Stimulated activated CD4-positive, alpha-beta T cell treated with anti-CD3 and anti-CD28 coated beads, Interleukin-12 subunit alpha, Interleukin-12 subunit beta, amount 100 ng/mL, for 4 hours (primary cell): Measurements from ENCODE around the gene LRRC3C.
A peak's percentile ranks its signal among the peaks of the same experiment; 100 is the strongest.
"Not testable (repeated sequence)": the region's sequence is repeated elsewhere in the genome, so short reads cannot be mapped to it uniquely, and the experiment has no call there.

Experiments used
- DNase-seq: peaks from one replicate; pipeline ENCODE4 v3.0.0-alpha.2; 2020

LRRC3C gene

DNA sequence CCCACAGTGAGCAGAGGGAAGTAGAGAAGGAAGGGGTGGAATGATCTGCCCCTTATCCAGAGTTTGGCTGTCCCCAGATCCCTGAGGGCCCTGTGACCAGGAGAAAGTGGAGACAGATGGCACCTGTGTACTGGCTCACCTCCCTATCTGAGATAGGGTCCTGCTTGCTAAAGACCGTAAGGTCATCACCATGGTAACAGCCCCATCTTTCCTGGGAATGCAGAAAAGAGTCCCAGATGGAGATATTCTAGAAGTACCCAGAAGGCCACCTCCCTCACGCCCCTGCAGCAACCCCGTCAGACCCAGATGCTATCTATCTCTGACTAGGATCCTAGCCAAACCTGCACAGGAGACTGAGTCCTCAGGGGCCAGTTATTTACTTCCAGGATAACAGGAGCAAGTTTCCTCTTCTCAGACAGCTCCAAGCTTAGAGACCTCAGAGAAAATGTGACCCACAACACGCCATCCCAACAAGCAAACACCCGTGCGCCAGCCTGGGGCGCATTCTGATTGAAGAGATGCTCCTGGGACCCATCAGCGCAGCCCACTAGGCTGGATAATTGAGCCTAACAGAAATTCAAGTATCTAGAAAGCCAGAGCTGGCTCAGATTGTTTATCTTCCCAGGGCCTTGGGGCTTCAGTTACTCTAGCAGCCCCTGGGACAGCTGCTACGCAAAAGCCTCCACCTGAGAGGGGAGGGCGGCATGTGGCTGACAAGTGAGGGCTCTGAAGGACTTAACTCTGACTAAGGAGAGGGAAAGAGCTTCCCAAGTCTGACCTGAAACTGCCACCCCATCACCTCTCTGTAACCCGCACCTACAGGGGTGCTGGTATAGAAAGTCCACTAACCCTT lies 2.0 kb upstream of the LRRC3C start:
- no peak for DNase-seq

DNA sequence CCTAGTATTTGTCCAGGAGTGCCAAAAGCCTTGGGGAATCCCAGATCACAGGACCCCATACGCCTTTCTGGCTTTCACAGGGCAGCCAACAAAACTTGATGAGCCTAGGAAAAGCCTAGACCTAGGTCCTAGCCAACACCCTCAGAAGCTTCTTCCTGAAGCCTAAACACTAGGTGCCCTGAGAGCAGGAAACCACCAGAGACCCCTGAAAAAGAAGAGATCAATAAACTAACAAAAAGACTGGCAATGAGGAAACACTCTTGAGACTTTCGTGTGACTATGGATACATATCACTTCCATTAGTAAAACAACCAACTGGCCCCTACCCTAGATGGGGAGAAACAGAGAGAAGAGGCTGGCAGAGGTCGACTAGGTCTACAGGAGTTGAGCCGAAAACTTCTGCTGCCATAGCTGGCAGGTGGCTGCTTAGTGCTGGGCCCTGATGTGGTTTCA lies 1.4 kb upstream of the LRRC3C start:
- no peak for DNase-seq

DNA sequence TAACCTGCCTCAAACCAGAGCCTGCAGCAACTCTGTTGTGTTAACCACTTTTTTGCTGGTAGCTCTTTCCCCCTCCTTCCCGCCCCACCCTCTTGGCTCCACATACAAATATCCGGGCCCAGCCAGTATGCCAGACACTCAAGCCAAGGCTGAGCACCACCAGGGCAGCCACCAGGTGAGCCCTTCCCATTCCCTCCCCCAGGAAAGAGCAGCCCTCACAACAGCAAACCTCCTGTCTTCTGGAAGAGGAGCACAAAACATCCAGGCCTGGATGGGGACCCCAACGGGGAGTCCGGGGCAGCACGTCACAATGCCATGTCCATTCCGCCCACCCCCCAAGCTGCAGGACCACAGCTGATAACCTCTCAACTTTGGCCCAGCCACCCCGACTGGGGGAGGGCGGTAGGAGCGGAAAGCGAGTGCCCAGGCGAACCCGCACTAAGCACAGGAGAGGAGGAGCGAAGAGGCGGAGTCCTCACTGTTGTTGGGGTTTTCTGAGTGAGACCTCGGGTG lies 888 bp upstream of the LRRC3C start:
- DNase-seq = peak; percentile 49

DNA sequence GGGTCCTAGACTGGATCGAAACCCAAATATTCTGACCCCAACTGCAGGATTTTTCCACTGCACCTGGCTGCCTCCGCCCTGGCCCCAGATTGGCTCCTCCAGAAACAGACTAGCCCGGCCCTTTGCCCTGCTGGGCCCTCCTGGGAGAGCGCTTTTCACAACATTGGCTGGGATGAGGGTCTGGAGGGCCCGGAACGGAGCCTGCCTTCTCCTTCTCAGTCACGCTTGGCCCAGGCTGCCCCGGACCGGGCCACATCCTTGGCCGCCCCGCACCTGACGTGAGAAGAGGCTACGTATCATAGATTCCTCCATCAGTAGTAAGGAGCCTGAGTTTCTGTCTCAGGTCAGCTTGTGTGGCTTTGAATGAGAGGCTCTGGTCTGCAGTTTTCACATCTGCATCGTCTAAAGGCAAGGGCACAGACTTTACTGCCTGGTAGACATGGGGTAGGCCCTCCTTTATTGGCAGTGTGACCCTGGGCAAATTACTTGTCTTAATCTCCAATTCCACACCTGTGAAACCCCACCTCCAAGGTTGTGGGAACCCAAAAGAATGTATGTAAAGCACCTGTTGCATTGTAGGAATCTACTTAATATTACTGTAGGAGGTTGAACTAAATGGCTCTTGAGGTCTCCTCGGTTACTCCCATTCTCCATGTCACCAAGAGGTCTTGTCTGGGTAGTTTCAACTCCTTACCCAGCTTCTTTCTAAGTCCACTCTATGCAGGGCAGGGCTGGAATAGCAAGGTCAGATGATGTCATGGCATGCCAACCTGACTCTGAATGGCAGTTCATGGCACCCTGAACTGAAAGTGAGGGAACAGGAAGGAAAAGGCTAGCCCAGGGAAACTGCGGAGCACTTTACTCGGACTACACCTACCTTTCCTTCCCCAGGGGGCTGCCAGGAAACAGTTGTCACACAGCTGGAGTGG lies 661 bp downstream of the LRRC3C start:
- DNase-seq = no peak

DNA sequence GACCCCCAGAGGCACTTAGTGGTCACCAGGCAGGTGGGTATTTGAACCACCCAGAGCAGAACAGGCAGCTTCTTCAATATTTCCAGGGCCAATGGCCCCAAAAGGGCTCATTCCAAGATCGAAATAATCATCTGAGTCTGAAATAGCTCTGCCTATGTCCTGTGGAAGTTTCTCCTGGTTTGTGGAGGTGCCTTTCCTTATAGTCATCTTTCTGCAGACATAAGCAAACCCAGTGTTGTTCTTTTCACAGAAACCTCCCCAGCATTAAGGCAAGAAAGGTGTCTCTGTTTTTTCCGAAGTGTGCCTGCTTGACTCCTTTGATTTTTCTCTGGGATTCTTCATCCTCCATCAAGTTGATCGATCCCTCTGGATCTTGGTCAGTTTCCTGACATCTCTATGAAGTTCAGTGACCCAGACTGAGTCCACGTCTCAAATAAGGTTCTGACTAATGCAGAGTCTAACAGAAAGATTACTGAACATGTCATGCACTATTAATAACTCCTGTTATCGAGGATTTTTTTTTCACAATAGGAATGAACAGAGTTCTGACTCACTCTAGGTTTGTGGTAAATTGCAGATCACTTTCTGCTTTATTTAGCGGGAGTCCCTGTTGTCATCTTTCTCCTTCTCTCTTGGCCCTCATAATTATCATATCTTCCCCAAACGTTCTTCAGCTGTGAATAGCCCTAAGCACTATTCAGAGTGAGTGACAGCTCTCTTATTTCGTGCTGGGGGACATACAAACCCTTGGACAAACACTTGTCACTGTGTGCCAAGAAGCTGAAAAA lies 1.5 kb downstream of the LRRC3C start:
- no peak for DNase-seq

DNA sequence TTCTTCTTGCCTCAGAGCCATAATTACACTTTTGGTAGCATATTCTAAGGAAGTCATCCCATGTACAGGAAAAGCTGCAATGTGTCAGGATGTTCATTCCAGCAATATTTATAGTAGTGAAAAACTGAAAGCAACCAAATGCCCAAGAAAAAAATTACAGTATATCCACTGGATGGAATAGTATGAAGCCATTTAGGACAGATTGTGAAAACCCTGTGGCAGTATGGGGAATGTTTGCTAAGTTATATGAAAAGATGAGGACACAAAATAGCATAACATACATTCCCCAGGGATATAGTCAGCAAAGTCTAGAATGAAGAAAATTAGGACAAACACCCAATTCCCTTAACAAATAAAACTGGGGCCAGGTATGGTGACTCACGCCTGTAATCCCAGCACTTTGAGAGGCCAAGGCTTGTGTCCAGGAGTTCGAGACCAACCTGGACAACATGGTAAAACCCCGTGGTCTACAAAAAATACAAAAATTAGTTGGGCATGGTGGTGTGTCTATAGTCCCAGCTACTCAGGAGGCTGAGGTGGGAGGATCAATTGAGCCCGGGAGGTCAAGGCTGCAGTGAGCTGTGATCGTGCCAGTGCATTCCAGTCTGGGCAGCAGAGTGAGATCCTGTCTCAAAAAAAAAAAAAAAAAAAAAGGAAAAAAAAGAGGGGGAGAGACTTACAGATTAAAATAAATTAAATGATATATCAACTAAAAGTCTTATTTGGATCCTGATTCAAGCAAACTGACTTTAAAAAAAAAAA lies 2.3 kb downstream of the LRRC3C start:
- no peak for DNase-seq

DNA sequence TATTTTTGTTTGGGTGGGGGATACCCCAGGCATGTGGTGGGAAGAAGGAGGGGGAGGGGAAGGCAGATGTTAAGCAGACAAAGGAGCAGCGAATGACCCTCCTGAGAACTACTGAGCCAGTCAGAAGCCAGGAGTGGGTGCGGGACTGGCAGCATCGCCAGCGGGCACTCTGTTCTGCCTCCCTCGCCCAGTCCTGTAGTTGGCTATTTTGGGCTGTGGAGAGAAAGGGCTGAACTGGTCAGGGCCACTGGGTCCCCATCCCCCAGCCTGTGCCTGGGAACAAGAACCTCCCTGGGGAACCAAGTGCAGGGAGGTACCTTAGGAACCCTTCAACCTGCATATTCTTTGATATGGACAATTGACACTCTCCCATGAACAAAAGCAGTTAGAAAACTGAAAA lies 6.4 kb downstream of the LRRC3C start:
- DNase-seq = no peak

DNA sequence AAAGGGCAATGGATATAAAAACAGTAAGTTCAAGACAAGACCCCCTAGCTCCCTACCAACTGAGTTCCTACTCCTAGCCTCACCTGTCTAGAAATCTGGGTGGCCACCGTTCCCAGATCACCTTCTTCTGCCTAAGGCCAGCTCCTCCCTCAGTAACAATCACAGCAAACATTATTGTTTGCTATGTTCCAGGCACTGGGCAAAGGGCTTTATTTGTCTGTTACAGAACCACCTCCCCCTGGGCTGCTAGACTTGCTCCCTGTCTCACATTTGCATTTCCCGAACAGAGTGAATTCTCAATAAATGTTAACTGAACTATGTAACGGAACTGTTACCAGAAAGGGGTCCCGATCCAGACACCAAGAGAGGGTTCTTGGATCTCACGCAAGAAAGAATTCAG lies 6.8 kb downstream of the LRRC3C start:
- DNase-seq = no peak

DNA sequence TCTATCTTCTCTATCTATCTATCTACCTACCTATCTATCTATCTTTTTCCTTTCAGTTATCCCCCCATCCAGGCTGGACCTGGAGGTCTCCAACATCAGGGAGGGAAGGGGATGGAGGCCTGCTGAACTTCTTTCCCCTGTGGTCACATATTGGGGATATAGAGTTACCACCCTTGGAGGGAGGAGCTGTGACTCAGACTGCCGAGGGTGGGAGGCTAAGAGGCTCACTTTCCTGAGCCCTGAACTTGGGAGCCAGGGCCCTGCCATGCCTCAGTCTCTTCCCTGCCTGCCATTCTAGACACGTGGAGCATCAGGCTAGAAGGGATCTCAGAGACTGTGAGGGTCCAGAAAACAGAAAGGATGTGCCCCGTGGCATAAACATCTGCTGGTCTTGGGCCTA lies 8.4 kb downstream of the LRRC3C start:
- DNase-seq = no peak

DNA sequence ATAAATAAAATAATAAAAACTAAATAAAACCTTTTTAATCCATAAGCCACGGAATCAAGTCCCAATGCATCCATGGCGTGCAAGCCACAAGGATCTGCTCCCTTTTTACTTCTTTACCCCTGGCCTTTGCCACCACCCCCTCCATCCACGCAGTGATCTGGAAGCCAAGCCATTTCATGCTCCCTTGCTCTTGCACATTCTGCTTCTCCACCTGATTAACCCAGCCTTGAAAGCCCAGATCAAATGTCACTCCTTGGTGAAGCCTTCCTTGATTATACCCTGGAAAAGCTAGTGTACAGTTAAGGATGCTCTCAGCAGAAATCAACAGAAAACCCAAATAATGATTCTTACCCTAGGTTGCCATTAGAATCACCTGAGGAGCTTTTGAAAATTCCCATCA lies 9.9 kb downstream of the LRRC3C start:
- no peak for DNase-seq

DNA sequence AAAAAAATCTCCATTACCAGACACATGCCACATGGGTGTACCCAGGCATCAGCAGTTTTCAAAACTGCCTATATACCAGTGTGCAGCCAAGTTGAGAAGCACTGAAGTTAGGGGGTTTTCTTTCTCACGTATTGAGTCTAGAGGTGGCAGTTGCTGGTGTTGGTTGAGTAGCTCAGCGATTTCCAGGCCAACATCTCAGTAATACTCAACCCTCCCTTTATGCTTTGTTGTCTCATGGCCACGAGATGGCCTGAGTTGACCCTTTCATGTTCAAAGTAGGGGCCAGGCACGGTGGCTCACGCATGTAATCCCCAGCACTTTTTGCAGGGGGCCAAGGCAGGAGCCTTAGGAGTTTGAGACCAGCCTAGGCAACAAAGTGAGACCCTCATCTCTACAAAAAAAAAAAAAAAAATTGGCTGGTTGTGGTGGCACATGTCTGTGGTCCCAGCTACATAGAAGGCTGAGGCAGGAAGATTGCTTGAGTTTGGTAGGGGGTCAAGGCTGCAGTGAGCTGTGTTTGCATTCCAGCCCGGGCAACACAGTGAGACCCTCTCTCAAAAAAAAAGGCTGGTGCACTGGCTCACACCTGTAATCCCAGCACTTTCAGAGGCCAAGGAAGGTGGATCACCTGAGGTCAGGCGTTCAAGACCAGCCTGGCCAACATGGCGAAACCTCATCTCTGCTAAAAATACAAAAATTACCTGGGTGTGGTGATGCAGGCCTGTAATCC lies 10.8 kb downstream of the LRRC3C start:
- no peak for DNase-seq

DNA sequence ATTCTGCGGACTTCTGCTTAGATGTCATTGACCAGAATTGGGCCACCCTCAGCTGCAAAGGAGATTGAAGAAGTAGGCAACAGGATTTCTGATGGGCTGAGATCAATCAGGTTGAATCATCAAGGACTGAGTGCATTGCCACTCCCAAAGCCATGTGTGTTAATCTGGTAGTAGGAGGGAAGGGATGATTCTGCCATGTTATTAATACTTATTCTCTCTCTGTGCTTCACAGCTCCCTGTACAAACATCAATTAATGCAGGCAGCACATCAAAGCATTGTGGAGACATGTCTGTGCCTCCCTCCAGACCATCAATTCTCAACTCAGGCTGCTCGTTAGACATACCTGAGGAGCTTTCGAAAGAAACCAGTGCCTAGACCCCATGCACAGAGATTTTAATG lies 11.6 kb downstream of the LRRC3C start:
- DNase-seq = no peak

DNA sequence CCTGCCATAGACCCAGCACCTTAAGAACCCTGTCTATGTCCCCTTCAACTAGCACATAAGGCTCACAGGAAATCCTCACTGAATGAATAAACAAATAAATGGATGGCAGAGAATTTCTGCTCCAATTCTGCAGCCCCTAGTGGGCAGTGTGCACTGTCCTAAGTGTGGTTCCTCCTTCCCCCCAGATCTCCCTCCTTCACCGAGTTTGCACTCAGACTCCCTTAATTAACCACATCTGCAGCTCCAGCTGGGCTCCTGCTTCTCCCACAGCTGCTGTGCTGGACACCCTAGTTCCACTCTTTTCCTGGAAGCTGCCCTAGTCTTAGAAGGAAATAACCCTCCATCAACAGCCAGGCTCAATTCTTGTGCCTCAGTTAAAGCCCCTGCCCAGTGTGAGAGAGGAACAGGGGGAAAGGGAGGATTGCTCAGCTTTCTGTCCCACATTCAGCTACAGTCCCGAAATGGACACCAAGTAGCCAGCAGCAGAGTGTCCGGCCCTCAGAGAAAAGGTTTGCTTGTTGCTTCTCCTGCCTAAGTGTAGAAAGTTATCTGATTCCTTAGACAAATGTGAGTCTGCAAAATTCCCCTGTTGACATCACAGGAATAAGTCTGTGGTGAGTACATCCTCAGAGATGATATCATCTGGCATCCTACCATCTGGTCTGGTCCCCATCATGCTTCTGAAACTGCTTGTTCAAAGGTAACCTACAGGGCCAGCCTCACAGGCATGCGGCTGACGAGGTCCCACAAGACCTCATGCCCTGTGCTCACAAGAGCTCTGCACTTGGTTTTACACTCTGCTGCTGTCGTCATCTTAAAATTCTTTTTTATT lies 12.3 kb downstream of the LRRC3C start:
- DNase-seq = no peak

DNA sequence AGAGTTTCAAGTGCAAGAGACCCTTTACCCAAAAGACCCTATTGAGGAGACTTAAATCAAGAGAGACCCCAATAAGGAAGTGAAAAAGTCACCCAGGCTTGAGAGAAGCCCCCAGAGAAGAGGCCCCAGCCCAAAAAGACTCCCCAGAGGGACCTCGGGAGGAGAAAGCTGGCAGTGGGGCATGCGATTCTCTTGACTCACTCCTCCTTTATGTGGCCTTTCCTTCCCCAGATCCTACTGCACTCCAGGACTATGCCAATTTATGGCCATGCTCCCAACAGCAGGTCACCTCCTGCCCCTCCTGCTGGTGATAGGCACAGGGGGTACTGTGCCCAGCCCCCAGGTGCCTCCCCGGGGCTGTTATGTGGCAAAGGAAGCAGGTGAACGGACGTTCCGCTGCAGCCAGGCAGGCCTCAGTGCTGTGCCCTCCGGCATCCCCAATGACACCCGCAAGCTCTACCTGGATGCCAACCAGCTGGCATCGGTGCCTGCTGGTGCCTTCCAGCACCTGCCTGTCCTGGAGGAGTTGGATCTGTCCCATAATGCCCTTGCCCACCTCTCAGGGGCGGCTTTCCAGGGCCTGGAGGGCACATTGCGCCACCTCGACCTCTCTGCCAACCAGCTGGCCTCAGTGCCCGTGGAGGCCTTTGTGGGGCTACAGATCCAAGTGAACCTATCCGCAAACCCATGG lies 16.3 kb downstream of the LRRC3C start:
- DNase-seq = no peak

DNA sequence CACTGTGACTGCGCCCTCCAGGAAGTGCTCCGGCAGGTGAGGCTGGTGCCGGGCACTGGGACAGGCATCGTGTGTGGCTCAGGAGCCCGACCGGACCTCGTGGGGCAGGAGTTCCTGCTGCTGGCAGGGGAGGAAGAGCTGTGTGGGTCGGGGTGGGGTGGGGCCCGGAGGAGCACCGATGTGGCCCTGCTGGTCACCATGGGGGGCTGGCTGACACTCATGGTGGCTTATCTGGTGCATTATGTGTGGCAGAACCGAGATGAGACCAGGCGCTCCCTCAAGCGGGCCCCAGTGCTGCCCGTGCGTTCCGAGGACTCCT lies 16.8 kb downstream of the LRRC3C start:
- no peak for DNase-seq

DNA sequence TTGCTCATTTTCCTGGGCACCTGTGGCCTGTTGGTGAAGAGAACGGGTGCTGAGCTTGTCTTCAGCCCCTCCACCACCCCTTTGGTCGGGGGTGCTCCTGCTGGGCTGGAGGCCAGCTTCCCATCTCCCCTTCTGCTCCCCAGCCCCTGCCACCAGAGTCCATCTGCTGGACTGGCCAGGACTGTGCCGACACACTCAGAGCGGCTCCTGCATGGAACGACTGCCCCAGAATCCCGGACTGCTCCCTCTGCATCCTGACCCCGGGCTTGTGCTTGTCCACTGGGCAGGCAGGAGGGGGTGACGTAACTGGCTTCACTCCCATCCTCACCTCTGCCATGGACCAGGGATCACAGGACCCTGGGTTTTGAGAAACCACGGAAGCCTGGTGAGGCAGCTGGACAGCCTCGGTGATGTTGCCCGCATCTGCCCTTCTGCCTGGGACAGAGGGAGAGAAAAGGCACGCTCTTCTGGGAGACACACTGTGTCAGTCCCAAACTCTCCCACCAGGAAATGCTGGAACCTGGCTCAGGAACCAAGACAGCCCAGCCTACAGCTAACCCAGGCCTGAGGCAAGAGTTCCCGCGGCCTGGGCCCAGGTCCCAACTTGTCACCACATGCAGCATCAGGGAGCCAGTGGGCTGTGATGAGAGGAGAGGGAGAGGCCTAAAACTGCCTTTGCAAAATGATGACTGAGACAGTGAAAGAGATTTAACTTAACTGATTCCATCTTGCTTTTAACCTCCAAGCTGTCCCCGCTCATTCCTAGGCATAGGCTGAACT lies 19.2 kb downstream of the LRRC3C start:
- DNase-seq = no peak

DNA sequence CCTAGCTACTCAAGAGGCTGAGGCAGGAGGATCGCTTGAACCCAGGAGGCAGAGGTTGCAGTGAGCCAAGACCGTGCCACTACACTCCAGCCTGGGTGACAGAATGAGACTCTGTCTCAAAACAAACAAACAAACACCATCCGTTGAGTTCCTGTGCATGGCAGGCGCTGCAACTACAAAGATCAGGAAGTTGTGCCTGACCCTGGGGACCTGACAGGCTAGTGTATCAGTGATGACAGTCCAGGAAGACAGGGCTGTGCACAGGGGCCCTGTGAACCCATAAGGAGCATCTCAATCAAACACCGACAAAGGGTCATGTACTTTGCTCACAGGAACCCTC lies 20.9 kb downstream of the LRRC3C start:
- not testable (repeated sequence) for DNase-seq

DNA sequence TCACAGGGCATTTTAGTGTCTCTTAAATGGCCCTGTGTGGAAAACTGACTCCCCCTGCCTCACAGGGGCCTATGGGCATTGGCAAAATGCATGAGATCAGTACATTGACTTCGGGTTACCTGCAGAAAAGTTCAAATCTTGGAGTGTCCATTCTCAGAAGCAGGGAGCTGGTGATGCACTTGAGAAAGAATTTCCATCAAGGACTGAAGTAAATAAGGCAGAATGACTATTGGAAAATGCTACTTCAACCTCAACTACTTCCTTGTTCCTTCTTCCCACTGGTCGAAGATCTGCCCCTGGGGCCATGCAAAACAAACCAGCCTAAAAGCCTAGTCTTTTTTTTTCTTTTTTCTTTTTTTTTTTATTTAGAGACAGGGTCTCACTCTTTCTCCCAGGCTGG lies 21.5 kb downstream of the LRRC3C start:
- DNase-seq = no peak

DNA sequence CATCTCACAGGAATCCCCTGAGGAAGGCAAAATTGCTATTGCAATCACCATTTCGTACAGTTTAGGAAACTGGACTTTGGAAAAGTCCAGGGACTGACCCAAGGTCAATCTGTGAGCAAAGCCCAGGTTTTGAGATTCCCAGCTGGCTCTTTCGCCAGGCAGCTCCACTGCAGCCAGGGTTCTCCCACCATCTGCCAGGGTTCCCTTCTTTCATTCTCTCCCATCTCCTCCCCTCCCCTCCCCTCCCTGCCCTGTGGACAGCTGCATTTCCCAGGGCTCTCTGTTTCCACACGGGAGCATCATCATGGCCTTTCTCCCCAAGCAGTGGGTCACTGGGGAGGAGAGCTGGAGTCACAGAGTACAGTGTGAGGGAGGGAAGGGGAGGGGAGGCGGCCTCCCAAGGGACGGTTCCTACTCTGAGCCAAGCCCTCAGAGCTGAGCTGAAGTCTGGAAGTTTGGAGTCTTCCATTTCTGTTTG lies 23.4 kb downstream of the LRRC3C start:
- DNase-seq = no peak
